D341Med (cell line): ENCODE data around the gene GREB1L.
A peak's percentile ranks its signal among the peaks of the same experiment; 100 is the strongest.
"Not testable (repeated sequence)": the region's sequence is repeated elsewhere in the genome, so short reads cannot be mapped to it uniquely, and the experiment has no call there.

ENCODE experiments used
- DNase-seq: peaks from one replicate; pipeline ENCODE4 v3.0.0; 2012; ENCODE audit warnings: low spot score

The GREB1L gene

DNA sequence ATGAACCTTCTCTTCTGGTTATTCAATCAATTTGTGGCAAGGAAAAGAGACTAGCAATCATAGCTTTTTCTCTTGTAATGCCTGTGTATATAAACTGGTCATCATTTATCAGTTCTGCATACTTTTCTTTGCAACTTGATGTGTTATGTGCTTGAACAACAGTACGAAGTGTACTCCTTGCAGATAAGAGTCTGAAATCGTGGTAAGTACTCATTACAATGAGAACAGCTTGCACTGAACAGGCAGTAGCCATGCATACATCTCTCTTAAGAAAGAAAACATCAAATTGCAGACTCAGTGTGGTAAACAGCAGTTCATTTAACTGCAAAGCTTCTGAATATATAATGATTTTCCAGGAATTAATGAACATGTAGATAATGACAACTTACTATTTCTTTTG, 64.3 kb downstream of the GREB1L start:
- no peak for DNase-seq

DNA sequence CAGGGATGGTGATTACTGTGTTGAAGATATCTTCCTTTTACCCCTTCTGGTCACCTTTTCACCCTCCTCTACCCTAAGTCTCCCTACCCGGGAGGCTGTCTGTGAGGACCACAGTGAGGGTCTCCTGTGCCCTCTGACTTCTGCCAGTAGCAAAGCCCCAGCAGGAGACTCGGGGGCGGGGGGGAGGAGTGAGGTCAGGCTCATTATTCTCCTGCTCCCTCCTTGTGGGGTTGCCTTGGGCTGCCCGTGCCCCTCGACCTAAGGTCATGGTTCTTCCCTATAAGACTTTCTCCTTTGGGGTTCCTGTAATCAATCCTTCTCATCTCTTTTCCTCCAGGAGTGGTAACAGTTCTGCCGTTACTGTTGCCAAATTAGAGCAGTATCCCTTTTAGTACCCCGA, 65.5 kb downstream of the GREB1L start:
- DNase-seq, result no peak

- no peak for DNase-seq
Measured at GRCh38 chr18:21309248-21309647, 67.2 kb downstream of the GREB1L start.

DNA sequence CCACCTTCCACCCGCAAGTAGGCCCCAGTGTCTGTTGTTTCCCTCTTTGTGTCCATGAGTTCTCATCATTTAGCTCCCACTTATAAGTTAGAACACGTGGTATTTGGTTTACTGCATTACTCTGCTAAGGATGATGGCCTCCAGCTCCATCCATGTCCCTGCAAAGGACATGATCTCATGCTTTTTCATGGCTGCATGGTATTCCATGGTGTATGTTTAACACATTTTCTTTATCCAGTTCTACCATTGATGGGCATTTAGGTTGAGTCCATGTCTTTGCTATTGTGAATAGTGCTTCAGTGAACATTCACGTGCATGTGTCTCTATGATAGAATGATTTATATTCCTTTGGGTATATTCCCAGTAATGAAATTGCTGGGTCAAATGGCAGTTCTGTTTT, 69.9 kb downstream of the GREB1L start:
- not testable (repeated sequence) for DNase-seq

- DNase-seq, result no peak
Measured at GRCh38 chr18:21313576-21313975, 71.5 kb downstream of the GREB1L start.

- no peak for DNase-seq
Measured at GRCh38 chr18:21314724-21315123, 72.7 kb downstream of the GREB1L start.

GRCh38 chr18:21315126-21315525, 73.1 kb downstream of the GREB1L start:
- not testable (repeated sequence) for DNase-seq

GRCh38 chr18:21315741-21316197, 73.7 kb downstream of the GREB1L start:
- DNase-seq, result peak; percentile 38

DNA sequence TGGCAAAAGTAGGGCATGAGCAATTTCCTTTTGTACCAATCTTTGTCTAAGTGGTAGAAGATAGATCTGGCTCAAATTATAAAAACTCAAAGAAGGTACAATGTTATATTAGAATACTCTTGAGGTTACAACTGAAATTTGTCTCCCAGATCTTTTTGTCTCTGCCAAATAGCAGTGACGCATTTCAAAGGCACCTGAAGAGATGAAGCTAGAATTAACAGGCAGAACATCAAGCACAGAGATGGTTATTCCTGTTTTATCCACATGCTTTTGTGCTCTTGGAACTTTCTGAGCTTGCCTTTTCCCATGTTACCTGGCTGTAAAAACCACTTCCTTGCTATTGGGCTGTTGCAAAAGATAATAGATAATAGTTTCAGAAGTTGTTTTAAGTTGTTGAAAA, 74.3 kb downstream of the GREB1L start:
- no peak for DNase-seq

DNA sequence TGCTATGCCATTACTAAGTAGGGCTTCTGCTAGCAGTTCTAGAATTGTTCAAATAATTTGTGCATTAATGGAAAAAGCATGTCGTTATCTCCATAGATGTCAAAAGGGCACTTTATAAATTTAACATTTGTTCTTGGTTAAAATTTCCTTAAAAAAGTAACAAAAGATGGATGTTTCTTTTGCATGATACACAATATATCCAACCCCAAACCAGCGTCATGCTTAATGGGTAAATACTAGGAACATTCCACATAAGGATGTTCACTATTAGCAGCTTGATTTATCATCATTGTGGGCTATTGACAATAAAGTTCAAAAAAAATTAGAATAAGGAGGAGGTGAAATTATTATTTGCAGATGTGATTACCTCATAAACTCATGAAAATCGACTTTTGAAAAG, 79.7 kb downstream of the GREB1L start:
- no peak for DNase-seq

GRCh38 chr18:21327101-21327500, 85.1 kb downstream of the GREB1L start:
- DNase-seq, result no peak

- DNase-seq, result no peak
Measured at GRCh38 chr18:21330122-21330701, 88.2 kb downstream of the GREB1L start.

DNA sequence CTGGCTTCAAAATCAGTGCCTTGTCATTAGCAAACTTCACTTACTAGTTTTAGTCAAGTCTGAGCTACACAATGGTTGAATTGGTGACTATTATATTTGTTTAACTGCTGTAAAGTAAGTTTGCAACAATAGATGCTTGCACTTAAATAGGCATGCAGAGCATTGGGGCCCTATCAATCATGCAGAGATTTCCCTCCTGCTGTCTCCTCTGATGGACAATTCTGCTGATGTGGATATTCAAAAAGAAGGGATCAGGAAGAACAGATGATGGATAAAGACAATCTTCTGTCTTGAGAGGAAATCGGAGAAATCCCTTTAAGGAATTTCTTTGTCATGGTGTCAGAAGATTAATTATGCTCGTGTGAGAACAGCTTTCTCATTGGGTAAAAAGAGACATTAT, 89.0 kb downstream of the GREB1L start:
- no peak for DNase-seq

- DNase-seq, result no peak
Measured at GRCh38 chr18:21335927-21336488, 94.0 kb downstream of the GREB1L start.

- no peak for DNase-seq
Measured at GRCh38 chr18:21336846-21337245, 94.8 kb downstream of the GREB1L start.

- no peak for DNase-seq
Measured at GRCh38 chr18:21341141-21341540, 99.1 kb downstream of the GREB1L start.

GRCh38 chr18:21342372-21342771, 100.3 kb downstream of the GREB1L start:
- DNase-seq, result no peak

DNA sequence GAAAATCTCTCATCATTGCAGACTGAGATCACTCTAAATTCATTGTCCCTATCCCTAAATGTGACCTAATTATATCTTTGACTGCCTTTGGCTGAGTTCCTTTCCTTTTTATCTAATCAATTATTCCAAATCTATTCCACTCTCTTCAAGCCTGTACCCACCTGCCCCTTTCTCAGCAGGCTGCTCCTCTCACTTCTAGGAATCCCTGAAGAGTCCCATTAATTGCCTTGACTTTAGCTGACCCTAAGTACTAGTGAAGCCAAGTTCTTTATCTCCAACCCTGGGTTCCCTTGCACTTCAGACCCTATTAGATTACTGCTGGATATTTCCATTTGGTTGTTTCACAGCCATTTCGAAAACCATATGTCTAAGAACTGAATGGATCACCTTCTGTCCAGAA, 102.8 kb downstream of the GREB1L start:
- no peak for DNase-seq

DNA sequence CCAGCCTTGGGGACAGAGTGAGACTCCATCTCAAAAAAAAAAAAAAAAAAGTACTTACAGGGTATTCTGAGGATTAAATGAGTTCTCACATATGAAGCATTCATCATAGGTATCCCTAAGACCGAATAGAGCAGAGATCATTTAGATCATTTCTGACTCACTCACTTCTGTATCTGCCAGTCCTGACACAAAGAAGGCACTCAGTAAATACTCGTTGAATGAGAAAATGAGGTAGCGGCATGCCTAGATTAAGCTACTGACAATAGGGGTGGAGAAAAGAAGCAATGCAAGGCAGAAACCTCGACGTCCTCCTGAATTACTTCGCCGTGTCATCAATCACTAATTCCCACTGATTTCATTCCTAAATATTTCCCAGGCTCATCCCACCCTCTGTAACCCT, 103.8 kb downstream of the GREB1L start:
- DNase-seq, result no peak

GRCh38 chr18:21359746-21360145, 117.7 kb downstream of the GREB1L start:
- no peak for DNase-seq

DNA sequence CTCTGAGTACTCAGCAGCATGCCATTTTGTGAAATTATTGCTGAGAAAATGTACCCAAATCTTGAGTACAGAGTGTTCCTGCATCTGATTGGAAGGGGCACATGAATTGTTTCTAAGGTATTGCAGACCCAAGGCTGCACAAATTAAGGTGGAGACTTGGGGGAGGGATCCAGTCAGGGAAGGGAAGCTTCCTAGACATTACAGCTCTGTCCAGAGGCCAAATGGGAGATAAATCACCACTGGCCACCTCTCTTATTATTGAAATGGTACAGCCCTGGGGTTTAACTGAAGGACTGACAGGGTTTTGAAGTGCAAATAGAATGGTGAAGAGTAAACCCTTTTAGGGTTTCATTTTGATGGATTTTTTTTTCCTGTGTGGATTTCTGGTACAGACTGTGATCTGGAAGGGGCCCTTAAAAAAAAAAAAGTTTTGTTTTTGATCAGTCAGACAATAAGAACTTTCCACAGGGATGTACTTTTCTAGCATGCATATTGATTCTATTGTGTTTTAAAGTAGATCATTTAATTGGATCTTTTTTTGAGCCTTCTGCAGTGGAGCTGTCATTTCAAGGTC, 119.4 kb downstream of the GREB1L start:
- DNase-seq, result no peak

GRCh38 chr18:21362831-21363230, 120.8 kb downstream of the GREB1L start:
- no peak for DNase-seq

DNA sequence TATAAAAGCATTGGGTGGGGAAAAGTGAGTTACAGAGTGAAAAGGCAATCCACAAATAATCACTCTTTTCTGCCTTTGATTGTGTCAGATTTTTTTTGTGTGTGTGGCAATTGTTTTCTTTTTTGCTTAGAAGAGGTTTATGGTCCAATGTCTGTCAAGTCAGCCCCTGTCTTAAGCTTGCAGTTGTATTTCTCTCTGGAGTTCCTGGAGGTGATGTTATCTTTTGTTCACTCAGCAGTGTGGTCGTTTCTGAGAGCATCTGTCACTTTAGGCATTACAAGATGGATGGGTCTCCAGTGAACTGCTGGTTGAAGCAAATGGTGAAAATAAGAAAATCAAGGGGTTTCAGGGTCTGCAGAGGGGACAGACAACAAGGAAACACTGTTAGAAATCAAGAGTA, 121.3 kb downstream of the GREB1L start:
- no peak for DNase-seq

- no peak for DNase-seq
Measured at GRCh38 chr18:21364471-21364870, 122.4 kb downstream of the GREB1L start.
